Chondrocyte (in vitro differentiated cells): ENCODE results near the gene TPPP. TPM values are rescaled to one million over a fixed set of nuclear protein-coding genes. Genes with fewer than 3 reads are reported as not detected.
A peak's percentile ranks its signal among the peaks of the same experiment; 100 is the strongest.

Experiments used
- DNase-seq: peaks from one replicate; pipeline ENCODE4 v3.0.0; 2021; ENCODE audit warnings: mixed read lengths, low spot score
- H3K27ac Mint-ChIP-seq: one replicate; pipeline ENCODE4 v1.8.0; 2021; ENCODE audit warnings: mild to moderate bottlenecking, moderate library complexity, mixed read lengths; ENCODE audit not compliant: unreplicated experiment
- H3K27me3 Mint-ChIP-seq: 2 replicates; pipeline ENCODE4 v1.8.0; 2021; ENCODE audit warnings: low read depth, mixed read lengths
- H3K36me3 Mint-ChIP-seq: 2 replicates; pipeline ENCODE4 v1.8.0; 2021; ENCODE audit warnings: low read depth, mixed read lengths
- H3K4me1 Mint-ChIP-seq: 2 replicates; pipeline ENCODE4 v1.8.0; 2021; ENCODE audit warnings: low read depth, mild to moderate bottlenecking, mixed read lengths
- H3K4me3 Mint-ChIP-seq: one replicate; pipeline ENCODE4 v1.8.0; 2021; ENCODE audit warnings: mild to moderate bottlenecking, moderate library complexity, mixed read lengths; ENCODE audit not compliant: unreplicated experiment
- H3K9me3 Mint-ChIP-seq: 2 replicates; pipeline ENCODE4 v1.8.0; 2021; ENCODE audit warnings: low read depth, mixed read lengths
- total RNA-seq: library from RNA; stranded (reverse); gene quantifications from 3 replicates; pipeline ENCODE4 v1.2.1, GENCODE V29; 2021
- TF ChIP-seq, protein P1 (sequence below): fragments of 200-600 bp; sonication (generic); IDR thresholded peaks from 2 replicates; pipeline ENCODE4 v1.5.0; 2021; ENCODE audit warnings: antibody characterized with exemption, mild to moderate bottlenecking, moderate library complexity

TPPP gene
- total RNA-seq, 1 donor from 2014 or later: 0.70 TPM

DNA sequence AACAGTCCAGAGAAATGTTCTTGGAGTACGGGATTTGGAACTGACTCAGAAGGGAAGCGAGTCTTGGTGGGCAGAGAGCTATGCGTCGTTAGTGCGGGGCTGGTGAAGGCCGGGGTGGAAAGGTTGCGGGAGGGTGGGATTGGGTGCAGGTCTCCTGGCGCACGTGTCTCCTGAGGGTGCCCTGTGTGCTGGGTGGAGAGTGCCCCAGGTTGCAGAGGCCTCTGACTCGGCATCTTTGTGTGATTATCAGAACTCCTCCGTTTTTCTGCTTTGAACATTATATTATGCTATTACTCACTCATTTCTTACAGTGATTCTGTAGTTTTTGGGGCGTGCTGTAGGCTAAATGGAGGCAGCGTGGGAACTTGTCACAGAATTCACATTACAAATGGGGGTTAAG is 69.6 kb downstream of the TPPP start:
- TF ChIP-seq, protein P1, sequence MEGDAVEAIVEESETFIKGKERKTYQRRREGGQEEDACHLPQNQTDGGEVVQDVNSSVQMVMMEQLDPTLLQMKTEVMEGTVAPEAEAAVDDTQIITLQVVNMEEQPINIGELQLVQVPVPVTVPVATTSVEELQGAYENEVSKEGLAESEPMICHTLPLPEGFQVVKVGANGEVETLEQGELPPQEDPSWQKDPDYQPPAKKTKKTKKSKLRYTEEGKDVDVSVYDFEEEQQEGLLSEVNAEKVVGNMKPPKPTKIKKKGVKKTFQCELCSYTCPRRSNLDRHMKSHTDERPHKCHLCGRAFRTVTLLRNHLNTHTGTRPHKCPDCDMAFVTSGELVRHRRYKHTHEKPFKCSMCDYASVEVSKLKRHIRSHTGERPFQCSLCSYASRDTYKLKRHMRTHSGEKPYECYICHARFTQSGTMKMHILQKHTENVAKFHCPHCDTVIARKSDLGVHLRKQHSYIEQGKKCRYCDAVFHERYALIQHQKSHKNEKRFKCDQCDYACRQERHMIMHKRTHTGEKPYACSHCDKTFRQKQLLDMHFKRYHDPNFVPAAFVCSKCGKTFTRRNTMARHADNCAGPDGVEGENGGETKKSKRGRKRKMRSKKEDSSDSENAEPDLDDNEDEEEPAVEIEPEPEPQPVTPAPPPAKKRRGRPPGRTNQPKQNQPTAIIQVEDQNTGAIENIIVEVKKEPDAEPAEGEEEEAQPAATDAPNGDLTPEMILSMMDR: no peak
- Mint-ChIP-seq H3K27ac (no peak overlapping the region), H3K27me3 (no peaks in the 10 kb centered on the region), H3K36me3 (peaks cover 14% of the 10 kb centered on the region), H3K4me3 (no peak overlapping the region), H3K4me1 (no peaks in the 10 kb centered on the region), H3K9me3 (no peaks in the 10 kb centered on the region)
- DNase-seq: peak; percentile 34

DNA sequence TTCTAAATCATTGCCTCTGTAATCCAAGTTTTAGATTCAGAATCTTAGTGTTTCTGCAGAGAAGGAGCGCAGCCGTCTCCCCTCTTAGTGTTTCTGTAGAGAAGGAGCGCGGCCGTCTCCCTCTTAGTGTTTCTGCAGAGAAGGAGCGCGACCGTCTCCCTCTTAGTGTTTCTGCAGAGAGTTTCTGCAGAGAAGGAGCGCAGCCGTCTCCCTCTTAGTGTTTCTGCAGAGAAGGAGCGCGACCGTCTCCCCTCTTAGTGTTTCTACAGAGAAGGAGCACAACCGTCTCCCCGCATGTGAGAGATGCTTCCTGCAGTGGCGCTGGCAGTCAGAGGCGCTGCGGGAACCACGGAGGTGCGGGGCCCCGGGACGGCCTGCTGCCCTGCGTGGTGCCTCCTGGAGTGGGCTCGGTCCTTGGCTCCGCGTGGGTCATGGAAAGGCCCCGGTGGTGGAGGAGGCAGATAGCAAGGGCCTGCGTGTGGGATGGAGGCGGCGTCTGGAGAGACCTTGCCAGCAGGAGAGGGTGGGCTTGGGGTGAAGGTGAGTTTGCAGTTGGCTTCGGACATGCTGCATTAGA is 70.1 kb downstream of the TPPP start:
- no peak overlapping the region for H3K27ac Mint-ChIP-seq
- H3K36me3 Mint-ChIP-seq: peaks cover 14% of the 10 kb centered on the region
- no peaks in the 10 kb centered on the region for H3K9me3 Mint-ChIP-seq
- no peaks in the 10 kb centered on the region for H3K4me1 Mint-ChIP-seq
- TF ChIP-seq, protein P1: no peak
- peak; percentile 81 for DNase-seq
- no peak overlapping the region for H3K4me3 Mint-ChIP-seq
- H3K27me3 Mint-ChIP-seq: no peaks in the 10 kb centered on the region

DNA sequence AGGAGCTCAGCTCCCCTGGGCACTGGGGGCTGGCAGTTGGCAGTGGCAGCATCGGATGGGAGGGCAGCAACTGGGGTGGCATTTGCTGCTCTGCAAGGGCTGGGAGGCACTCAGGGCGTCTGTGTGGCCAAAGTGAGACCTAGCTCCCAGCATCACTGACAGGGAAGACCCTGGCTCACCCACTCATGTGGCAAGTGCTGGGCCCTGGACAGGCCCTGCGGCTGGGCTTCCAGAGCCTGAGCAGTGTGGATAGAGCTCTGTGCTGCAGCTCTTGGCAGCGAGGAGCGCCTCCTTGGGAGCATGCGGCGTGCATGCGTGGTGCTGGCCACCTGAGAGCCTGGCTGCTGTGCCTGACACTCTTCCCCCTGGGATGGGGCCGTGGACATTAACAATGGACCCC is 70.8 kb downstream of the TPPP start:
- no peak overlapping the region for H3K27ac Mint-ChIP-seq
- no peaks in the 10 kb centered on the region for H3K9me3 Mint-ChIP-seq

DNA sequence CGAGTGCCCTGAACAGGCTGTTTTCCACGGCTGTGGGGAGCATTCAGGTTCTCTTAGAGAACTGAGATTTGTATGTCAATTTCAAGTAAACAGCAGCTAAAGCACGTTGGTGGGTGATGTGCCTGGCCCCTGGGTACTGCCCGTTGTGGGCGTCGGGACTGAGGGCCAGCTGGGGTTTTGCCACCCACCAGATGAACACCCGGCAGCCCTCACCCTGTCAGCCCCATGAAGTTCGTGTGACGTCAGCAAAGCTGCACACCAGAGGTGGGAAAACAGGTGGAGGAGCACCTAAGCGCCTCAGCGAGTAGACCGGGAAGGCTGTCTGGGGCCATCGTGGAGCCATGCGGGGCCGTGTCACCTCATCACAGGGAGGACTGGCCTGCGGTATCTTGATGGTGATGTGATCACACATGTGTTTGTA is 71.8 kb downstream of the TPPP start:
- Mint-ChIP-seq H3K36me3 (peaks cover 15% of the 10 kb centered on the region), H3K27ac (no peak overlapping the region), H3K9me3 (no peaks in the 10 kb centered on the region), H3K4me1 (no peaks in the 10 kb centered on the region), H3K27me3 (no peaks in the 10 kb centered on the region), H3K4me3 (no peak overlapping the region)
- no peak for DNase-seq
- TF ChIP-seq, protein P1: no peak

More for the DNA sequence above, 70.8 kb downstream of the TPPP start:
- TF ChIP-seq, protein P1: no peak
- no peak for DNase-seq
- Mint-ChIP-seq H3K36me3 (peaks cover 13% of the 10 kb centered on the region), H3K4me3 (no peak overlapping the region), H3K27me3 (no peaks in the 10 kb centered on the region), H3K4me1 (no peaks in the 10 kb centered on the region)

DNA sequence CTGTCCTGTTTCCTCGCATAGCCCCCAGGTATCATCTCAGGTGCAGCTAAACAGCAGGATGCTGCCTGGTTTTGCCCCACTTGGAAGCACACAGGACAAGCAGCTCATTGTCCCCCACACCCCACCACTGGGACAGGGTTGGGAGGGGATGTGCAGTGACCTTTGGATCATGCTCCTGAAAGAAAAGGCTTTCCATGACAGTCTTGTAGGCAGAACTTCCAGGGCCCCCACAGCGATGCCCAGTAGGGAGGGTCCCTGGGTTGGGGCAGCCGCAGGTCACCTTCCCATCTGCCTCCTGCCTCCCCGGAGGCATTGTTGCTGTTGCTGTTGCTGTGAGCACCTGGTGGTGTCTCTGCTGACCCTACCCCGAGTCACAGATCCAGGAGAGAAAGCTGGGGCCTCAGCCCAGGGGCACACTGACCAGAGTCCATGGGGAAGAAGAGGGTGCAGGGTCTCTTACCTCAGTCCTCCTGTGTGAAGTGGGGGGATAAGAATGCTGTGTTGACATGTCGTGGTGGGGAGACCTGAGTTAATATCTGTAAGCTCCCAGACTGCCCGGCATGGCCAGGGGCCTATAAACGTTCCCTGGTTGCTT is 72.5 kb downstream of the TPPP start:
- DNase-seq: no peak
- H3K36me3 Mint-ChIP-seq: peaks cover 15% of the 10 kb centered on the region
- TF ChIP-seq, protein P1: no peak
- no peak overlapping the region for H3K4me3 Mint-ChIP-seq
- peaks cover under 1% of the 10 kb centered on the region for H3K9me3 Mint-ChIP-seq
- H3K27me3 Mint-ChIP-seq: no peaks in the 10 kb centered on the region
- no peak overlapping the region for H3K27ac Mint-ChIP-seq
- no peaks in the 10 kb centered on the region for H3K4me1 Mint-ChIP-seq
